OCI-LY1 (cell line): ENCODE data around the gene CENPL.
"Not testable (repeated sequence)": the region's sequence is repeated elsewhere in the genome, so short reads cannot be mapped to it uniquely, and the experiment has no call there.

ENCODE experiments used
- EZH2 ChIP-seq: fragments of 200-600 bp; sonication (generic), shearing (Covaris generic); IDR thresholded peaks from 2 replicates; pipeline ENCODE4 v1.8.0; 2017; ENCODE audit warnings: borderline replicate concordance, mixed run types, mild to moderate bottlenecking, antibody characterized with exemption, low read length, moderate library complexity, mixed read lengths
- TF ChIP-seq, protein P1 (sequence below): fragments of 200-600 bp; sonication (generic), shearing (Covaris generic); IDR thresholded peaks from 2 replicates; pipeline ENCODE4 v1.5.1; 2017; ENCODE audit warnings: mild to moderate bottlenecking, antibody characterized with exemption, low read length, moderate library complexity, mixed read lengths

DNA sequence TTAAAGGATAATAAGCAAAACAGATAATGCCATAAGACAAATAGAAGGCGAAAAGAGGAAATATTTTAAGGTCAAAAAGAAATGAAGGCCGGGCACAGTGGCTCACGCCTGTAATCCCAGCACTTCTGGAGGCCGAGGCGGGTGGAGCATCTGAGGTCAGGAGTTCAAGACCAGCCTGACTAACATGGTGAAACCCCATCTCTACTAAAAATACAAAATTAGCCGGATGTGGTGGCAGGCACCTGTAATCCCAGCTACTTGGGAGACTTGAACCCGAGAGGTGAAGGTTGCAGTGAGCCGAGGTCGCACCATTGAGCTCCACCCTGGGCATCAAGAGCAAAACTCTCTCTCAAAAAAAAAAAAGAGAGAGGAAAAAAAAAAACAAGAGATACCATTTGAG is 54.4 kb downstream of the CENPL start:
- TF ChIP-seq, protein P1, sequence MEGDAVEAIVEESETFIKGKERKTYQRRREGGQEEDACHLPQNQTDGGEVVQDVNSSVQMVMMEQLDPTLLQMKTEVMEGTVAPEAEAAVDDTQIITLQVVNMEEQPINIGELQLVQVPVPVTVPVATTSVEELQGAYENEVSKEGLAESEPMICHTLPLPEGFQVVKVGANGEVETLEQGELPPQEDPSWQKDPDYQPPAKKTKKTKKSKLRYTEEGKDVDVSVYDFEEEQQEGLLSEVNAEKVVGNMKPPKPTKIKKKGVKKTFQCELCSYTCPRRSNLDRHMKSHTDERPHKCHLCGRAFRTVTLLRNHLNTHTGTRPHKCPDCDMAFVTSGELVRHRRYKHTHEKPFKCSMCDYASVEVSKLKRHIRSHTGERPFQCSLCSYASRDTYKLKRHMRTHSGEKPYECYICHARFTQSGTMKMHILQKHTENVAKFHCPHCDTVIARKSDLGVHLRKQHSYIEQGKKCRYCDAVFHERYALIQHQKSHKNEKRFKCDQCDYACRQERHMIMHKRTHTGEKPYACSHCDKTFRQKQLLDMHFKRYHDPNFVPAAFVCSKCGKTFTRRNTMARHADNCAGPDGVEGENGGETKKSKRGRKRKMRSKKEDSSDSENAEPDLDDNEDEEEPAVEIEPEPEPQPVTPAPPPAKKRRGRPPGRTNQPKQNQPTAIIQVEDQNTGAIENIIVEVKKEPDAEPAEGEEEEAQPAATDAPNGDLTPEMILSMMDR, result not testable (repeated sequence)
- not testable (repeated sequence) for TF ChIP-seq EZH2
